NCI-H1694 (cell line): ENCODE data around the gene MSI2.
A peak's percentile ranks its signal among the peaks of the same experiment; 100 is the strongest.

ENCODE experiments used
- DNase-seq: peaks from one replicate; lab custom pipeline; 2025; lab: John Stamatoyannopoulos, UW

Gene MSI2

GRCh38 chr17:57665696-57666095 lies 409.4 kb downstream of the MSI2 start:
- DNase-seq, result no peak

DNA sequence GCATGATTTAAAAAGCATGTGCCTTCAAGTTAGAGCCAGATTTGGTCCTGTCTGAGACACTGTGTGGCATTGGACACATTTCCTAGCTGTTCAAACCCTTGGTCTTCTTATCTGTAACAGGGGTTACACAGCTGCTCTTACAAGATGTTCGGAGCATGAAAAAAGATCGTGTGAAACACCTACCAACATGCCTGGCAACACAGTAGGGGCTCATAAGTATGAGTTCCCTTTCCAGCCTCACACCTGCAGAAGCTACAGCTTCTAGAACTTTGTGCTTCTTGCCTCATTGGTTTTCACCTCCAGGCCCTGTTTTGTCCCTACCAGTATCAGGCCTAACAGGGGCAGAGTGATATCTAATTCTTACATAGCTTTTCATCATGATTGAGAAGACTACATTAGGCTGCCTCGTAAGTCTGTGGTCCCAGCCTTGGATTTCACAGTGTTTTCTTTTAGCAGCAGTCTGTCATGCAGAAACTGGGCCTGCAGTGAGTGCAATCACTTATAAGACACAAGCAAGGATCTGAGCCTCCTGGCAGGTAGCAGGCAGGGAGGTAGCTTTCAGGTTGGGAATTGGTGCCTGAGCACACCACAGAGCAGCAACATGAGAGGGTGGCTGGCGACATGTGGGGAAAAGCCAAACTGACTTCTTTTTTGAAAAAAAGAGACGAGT lies 410.0 kb downstream of the MSI2 start:
- no peak for DNase-seq

- DNase-seq, result no peak
These were observed 410.6 kb downstream of the MSI2 start for GRCh38 chr17:57666946-57667345.

DNA sequence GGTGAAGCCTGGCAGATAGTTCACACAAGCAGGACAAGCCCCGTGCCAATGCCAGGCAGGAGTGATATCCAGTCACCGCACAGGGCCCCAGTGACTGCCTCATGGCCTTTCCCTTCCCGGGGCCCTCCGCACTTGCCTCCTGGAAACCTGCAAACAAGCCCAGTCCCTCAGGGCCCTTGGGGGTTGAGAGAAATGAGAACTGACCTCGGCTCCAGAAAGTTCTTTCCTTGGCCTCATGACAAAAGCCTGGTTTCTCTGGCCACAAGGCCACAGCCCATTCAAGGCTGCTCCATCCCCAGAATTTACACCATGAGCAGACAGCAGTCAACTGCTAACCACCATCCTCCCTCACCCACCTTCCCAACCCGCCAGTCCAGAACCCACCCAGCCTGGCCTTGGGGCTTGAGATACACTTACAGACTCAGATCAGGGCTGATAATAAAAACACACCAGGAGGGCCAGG lies 411.2 kb downstream of the MSI2 start:
- DNase-seq, result no peak

GRCh38 chr17:57668332-57668731 lies 412.0 kb downstream of the MSI2 start:
- DNase-seq, result no peak

DNA sequence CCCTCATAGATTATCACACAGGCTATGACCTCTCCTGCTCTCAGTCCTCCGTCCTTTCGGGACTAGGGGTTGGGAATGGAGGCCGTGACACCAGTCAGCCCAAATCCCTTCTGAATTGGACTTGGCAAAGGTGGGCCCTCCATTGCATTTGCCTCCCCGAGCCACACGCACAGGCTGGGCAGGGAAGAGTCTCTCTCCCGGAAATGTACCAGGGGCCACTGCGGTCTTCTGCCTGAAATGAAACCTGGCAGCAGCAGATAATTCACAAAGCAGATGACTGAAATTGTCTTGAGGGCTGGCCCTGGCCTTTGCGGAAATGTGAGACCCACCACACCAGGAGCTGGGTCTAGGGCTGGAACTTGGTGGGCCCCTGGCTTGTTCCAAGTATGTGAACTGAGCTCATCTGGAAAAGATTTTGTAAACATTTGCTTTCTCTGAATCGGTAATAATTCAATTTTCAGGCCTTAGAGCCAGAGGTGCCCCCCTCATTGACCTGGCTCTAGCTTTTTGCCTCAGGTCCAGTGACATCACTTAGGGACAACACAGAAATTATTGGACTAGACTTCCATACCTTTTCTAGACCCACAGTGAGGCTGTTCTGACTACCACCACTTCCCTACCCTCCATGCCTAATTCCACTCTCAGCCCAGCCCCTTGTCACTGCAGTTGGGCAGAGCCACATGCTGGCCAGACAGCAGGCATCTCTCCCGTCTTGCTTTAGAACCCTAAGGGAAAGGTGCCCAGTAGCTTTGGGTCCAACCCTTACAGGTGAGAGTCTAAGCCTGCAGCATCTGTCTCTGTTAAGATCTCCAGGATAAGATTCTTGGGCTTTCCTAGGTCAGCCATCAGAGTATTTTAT lies 413.6 kb downstream of the MSI2 start:
- DNase-seq, result no peak

DNA sequence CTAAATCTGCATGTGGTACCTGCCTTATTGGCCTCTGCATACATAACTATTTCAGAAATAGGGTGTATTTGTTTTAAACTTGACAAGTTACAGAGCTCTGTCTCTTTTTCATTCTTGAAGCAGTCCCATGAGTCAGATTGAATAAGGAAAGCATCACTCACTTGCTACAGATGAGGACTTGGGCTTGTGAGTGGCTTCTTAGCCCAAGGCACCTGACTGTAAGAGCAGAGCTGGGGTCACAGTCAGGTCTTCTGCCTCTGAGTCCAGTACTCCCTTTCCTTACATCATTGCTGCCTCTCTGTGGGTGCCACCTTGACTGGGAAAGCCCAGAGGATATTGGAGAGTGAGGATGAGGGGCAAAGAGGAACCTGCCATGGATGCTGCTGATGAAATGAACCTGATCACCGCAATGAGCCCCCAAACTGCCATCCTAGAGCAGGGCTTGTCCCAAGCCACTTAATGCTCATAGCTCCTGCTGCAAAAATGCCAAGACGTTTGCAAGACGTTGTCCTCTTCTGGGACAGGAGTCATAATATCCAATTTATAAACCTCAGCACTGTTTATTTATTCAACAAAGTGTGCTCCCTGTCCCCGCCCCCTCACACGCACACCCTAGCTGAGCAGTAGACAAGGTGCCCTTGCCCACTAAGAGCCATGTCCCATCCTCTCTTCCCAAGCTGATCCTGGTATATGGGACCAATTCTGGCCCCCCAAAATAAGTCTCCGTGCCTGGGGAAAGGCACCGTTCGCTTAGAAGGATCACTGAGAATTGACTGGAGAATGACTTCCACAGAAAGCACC lies 414.6 kb downstream of the MSI2 start:
- no peak for DNase-seq

- DNase-seq, result peak; percentile 88
These were observed 415.6 kb downstream of the MSI2 start for GRCh38 chr17:57671667-57672632.

GRCh38 chr17:57672971-57673370 lies 416.6 kb downstream of the MSI2 start:
- no peak for DNase-seq

GRCh38 chr17:57674894-57675293 lies 418.6 kb downstream of the MSI2 start:
- DNase-seq, result no peak

DNA sequence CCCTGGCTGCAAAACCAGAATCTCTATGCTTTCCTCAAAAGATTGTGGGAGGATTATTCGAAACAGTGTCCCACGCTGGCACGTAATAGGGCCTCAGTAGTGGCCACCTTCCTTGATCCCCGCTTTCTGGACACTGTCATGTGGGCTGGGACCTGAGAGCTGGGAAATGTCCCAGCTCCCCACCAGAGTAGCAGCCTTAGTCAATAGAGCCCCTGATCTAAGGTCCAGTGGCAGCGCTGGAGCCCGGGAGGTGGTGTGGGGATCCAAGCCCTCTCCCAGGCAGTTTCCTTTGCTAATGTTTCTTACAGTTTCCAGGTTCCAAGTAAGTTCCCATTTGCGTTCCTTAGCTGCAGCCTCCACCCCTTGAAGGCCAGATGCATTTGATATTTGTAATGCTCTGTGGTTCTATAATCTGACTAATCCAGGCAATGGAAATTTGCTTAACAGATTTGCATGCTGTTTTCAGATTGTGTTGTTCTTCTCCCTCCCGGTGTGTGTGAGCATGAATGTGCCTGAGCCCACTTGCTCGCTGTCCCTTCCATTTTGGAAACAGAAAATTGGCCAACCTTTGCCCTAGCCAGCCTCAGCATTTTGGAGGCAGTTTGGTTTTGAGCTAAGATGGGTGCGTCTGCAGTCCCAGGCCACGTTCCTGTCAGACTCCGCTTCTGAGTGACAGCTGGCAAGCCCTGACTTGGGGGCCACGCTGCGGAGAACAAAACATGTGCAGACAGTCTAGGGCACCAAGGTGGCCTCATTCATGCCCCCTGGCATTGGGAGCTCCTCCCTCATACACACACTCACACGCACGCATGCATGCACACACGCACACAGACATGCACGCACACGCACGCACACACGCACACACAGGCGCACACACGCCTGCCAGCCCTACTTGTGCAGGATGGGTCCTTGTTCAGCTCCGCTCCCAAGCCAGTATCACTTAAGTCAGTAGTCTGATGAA lies 419.4 kb downstream of the MSI2 start:
- DNase-seq, result no peak

DNA sequence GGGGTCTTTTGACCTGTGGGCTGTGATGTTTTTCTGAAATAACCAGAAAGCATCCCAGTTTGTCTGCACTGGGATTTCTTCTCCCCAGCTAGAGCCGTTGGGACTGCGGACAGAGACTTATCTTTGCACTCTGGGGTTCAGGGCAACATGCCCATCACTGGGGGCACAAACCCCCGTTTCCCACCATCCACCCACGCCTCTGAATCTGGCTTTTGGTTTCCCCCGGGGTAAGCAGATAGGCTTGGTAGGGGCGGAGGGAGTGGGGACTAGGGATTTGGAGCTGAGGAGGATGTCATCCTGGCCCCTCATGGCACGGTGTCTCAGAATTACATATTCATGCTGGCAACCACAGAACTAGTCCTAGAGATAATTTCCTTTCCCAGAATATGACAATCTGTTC lies 420.2 kb downstream of the MSI2 start:
- DNase-seq, result no peak

DNA sequence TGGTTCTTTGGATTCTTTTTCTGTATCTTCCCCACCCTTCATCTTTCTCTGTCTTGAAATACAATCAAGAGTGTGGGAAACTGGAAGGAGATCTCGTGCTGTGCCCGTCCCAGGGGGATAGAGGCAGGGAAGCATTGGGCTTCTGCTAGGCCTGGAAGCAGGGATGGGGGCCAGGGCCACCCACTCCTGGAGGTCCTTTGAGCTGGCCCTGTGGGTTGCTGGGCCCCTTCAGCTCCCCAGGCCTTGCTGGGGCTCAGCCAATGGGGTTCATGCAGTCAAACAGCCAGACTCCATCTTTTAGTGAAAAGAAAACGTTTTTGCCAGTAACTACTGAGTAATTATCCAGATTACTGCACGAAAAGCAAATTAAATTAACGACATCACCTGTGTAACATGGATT lies 421.0 kb downstream of the MSI2 start:
- DNase-seq, result no peak

GRCh38 chr17:57677858-57678257 lies 421.5 kb downstream of the MSI2 start:
- no peak for DNase-seq

- DNase-seq, result no peak
These were observed 422.1 kb downstream of the MSI2 start for GRCh38 chr17:57678393-57678792.

DNA sequence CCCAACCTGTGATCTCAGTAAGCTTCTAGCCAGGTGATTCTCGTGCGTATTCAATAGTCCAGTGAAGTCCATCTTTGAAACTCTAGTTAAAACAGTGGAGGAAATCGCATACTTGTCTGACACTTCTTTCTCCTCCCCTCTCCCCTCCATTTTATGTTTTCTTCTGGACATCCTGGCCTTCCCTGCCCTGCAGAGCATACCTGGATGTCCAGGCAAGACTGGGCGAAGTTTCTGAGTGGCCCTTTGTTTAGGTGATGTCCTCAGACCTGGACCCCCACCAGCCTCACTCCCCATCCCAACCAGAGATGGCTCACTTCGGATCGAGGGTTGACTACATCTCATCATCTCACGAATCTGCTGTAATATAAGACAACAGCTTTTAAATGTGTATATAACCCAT lies 423.0 kb downstream of the MSI2 start:
- no peak for DNase-seq

DNA sequence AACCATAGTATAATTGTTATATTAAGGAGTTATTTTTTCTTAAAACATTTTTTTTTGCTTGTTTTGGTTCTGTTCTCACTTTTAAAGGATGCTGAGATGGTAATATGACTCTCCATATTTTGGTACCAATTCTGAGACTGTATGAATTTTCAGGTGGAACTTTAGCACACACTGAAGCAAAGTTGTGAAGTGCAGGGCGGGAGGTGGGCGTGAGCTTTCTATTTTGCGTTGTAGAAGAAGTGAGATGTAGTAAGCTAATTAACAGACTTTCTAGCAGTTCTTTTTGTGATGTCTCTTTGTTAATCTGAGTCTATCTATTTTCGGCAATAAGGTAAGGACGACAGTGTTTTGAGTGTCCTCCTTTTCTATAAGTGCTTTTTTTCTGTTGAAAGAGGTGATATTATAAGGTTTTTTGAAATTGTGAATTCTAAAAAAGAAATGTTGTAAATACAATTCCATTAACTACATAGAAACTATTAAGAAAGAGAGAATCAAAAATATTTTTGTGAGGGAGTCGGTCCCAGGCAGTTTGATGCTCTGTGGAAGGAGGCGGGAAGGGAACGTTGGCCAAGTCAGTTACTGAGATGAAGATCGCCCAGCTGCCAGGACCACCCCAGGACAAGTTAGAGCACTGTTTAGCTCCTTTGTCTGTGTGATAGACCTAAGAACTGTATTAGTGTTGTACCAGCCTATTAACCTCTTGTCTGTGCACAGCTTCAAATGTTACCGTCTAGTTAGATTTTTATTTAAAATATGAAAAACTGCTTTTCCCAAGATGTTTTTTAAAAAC lies 423.8 kb downstream of the MSI2 start:
- no peak for DNase-seq

DNA sequence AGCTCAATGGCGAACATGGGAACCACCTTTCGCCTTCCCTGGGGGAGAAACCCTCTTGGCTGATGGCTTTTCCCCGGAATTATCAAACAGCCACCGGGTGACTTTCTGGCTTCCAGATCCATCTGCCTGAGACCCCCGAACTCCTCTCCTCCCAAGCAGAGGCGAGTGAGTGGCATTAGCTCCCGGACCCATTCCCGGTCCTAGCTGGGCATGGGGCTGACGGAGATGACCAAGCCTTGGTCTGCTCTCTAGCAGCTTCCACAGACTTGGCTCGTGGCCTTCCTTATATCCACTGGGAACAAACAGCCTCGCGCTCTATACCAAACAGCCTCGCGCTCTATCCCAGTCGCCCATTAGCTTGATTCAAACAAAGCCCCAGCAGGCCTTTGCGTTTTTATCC lies 426.4 kb downstream of the MSI2 start:
- DNase-seq, result no peak

GRCh38 chr17:57684711-57685498 lies 428.6 kb downstream of the MSI2 start:
- DNase-seq, result no peak
